Dedifferentiated amniotic fluid mesenchymal stem cell (primary cell): ENCODE measurements around the gene IMP3.
A peak's percentile ranks its signal among the peaks of the same experiment; 100 is the strongest.
"Not testable (repeated sequence)": the region's sequence is repeated elsewhere in the genome, so short reads cannot be mapped to it uniquely, and the experiment has no call there.

Source experiments
- DNase-seq: peaks from one replicate; pipeline ENCODE4 v3.0.0-alpha.2; 2016; ENCODE audit errors: extremely low spot score

IMP3 gene

DNA sequence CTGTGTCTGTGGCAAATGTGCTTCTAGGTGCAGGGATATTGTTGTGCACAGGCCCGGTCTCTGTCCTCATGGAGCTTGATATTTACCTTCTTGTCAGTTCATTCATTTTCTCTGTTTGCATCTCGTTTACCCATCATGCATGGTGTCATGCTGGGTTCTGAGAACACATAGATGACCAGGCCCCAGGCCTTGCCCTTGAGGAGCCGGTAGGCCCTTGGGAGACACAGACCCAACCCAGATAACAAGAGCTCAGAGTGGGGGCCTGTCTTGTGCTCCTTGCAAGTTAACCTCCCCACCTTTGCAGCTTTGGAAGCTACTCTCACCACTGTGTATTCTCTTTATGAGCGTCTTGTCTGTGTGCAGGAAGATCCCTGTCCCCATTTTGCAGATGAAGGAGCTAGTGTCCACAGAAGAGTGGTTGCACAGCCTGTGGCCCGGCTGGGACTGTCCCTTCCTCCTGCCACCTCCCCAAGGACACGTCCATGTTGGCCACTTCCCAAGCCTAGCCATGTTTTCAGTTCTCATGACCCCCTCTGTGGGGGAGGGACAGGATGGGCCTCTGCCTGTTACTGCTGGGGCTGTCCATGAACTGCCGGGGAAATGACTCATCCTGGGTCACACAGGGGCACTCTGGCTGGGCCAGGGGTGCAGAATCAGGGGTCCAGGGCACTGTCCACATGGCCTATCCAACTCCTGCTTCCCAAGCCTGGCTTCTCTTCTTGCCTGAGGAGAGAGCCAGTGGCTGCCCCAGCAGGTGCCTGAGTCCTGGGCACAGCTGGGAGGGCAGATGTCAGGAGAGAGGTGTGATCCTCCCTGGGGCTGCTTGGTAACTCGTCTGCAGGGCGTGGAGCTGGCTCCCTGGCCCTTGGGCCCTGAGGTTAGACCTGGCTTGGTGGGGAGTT lies 11.1 kb upstream of the IMP3 start:
- DNase-seq: no peak

DNA sequence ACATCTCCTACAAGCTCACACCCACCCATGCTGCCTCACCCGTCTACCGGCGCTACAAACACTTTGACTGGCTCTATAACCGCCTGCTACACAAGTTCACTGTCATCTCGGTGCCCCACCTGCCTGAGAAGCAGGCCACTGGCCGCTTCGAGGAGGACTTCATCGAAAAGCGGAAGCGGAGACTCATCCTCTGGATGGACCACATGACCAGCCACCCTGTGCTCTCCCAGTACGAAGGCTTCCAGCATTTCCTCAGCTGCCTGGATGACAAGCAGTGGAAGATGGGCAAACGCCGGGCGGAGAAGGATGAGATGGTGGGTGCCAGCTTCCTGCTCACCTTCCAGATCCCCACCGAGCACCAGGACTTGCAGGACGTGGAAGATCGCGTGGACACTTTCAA lies 9.8 kb upstream of the IMP3 start:
- DNase-seq: no peak

DNA sequence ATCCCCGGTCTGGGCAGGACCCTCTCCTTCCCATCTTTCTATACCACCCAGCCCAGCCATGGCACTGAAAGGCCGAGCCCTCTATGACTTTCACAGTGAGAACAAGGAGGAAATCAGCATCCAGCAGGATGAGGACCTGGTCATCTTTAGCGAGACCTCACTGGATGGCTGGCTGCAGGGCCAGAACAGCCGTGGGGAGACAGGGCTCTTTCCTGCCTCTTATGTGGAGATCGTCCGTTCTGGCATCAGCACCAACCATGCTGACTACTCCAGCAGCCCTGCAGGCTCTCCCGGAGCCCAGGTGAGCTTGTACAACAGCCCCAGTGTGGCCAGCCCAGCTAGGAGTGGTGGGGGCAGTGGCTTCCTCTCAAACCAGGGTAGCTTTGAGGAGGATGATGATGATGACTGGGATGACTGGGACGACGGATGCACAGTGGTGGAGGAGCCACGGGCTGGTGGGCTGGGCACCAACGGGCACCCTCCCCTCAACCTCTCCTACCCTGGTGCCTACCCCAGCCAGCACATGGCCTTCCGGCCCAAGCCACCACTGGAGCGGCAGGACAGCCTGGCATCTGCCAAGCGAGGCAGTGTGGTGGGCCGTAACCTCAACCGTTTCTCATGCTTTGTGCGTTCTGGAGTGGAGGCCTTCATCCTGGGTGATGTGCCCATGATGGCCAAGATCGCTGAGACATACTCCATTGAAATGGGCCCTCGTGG lies 9.2 kb upstream of the IMP3 start:
- no peak for DNase-seq

- DNase-seq: no peak
Measured at GRCh38 chr15:75648156-75649000, 8.4 kb upstream of the IMP3 start.

DNA sequence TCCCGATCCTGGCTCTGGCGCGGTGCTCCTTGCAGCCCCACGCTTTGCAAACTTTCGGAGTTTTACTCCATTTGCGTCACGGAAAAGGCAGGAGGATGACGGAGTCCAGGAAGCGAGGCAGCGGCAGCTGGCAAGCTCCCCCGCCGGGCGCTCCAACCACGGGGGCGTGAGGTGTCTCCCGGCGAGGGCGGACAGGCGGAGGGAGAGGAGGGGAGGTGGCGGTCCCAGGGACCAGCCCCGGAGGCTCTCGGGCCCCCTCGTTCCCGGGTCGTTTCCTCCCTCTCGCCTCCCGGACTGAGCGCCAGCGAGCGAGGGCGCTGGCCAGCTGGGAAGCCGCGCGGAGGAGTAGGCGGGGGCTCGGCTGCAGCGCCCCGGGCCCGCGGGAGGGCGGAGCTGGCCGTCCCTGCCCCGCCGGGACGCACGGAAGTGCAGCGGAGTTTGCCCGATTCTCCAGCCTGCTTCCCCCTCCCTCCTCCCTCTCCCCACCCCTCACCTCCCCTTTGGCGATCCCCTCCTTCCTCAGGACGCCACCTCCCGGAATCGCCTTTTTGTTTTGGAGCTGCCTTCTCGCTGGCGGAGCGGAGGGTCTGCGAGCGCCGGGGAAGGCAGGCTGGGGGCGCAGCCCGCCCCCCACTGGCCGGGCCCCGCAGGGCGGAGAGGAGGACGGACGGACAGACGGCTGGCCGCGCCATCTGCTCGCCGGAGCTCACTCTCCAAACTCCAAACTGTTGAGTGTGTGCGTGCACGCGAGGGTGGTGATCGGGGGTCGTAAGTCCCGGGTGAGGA lies 7.5 kb upstream of the IMP3 start, which contains the start of gene SNX33:
Gene SNX33 (plus strand): TSS at position 543 of the 786 bp plus-strand sequence. CDS start 1,191 bp downstream, outside the sequence.
- peak; percentile 69 for DNase-seq

DNA sequence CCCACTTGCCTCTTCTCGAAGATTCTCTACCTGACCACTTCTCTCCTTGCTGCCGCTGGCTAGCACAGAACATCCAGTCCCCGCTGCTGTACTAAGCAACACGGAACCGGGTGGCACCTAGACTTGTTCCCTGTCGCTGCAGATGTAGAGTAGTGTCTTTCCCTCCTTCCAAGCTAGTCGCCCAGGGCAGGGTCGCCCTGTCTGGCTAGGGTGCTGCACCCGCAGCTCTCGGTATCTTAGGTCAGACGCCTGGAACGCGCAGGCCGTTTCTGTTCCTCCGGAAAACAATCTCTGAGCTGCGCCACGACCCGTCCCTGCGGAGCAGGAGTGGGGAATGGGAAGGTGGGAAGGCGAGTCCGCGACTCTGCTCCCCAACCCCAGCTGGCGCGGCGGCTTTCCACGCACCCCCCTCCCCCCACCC lies 6.9 kb upstream of the IMP3 start:
- DNase-seq: no peak

DNA sequence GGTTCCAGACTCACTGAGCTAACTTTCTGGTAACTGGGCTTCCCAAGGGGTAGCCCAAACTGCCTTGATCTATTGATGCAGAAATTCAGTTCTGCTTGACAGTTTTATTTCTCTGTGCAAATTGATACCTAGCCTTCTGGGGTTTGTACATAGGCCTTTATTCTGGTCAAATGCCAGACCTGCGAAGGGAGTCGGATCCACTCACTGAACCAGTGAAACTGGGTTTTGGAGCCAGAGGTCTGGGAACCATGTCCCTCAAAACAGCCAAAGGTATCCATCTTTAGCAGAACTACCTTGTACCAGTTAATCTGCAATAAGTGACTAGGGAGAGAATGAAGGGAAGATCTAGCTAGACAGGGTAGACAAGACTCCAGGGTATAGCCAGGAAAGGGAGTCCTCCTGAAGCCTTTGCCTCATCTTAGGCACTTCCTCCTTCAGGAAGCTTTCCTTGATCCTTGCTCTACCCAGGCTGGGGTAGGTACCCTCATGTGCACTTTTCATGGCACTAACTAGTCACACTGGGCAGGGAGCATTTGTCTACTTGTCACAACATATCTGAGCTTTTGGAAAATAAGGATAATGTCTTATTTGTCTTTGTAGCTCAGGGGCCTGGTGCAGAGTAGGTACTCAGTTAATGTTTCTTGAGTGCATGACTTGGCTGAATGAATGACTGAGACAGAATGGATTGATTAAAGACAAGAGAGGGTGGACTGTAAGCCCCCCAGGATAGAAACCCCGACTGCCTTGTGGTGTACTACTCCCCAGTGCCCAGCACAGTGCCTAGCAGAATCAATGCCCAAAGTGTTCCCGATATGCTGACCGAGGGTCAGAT lies 6.3 kb upstream of the IMP3 start:
- DNase-seq: no peak

DNA sequence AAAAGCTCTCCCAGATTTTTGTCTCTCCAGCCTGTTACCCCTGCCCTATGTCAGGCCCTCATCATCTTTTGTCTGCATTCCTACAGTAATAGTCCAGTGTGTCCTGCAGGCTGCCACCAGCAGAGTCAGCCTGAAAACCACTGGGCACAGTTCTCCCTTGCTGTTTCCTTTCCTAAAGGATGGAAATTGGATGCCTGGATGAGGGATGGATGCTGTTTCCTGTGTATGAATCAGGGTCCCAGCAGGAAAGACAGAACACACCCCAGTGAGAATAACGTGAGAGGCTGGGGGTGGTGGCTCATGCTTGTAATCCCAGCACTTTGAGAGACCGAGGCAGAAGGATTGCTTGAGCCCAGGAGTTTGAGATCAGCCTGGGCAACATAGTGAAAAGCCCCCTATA lies 4.4 kb upstream of the IMP3 start:
- DNase-seq: no peak

- DNase-seq: no peak
Measured at GRCh38 chr15:75641603-75642002, 1.6 kb upstream of the IMP3 start.

GRCh38 chr15:75641179-75641503 lies 1.1 kb upstream of the IMP3 start:
- DNase-seq: no peak

DNA sequence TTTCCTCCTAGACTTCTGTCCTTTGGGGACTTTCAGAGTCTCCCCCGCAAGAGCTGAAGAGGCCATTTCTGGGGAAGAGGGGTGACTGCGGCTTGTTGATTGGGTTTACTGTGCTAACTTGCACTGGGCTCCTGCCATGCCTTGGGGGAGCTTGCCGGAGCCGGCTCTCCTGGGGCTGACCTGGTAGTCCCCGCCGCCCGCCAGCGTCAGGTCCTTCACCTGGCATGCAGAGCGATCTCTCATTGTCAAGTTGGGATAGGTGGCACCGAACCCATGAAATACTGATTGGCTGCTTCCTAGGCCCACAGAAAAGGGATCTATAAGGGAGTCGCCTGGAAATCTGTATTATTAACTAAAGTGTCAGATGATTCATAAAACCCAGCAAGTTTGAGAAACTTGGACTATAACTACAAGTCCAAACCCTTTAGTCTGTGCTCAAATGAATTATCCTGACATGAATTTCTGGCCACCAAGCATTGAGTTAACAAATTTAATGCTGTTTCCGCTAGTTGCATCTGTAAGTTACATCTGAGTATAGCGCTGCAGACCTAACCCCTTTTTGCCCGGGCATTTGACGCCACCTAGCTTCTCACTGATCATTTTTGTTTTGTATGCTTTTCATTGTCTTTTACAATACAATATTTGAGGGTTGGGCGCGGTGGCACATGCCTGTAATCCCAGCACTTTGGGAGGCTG lies 607 bp upstream of the IMP3 start:
- no peak for DNase-seq

DNA sequence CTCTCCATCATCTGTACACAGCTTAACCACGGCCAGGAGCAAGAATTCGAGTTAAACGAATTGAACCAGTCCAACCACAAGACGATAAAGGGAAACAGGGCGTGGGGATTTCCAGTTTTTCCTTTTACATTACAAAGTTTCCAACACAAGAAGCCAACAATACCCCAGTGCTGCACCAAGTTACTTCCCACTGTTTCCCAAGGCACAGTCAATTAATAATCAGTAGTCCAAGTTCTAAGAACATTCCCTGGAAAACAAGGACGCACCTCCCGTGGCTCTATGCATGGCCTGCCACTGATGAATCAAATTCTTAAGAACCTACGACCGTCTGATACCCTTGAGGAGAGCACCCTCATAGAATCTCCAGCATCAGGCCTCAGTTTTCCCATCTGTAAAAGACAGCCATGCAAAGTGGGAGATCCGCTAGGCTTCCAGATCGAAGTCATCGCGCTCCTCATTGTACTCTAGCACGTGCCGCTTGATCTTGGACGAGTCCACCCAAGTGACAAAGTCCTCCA lies 774 bp downstream of the IMP3 start:
- no peak for DNase-seq

DNA sequence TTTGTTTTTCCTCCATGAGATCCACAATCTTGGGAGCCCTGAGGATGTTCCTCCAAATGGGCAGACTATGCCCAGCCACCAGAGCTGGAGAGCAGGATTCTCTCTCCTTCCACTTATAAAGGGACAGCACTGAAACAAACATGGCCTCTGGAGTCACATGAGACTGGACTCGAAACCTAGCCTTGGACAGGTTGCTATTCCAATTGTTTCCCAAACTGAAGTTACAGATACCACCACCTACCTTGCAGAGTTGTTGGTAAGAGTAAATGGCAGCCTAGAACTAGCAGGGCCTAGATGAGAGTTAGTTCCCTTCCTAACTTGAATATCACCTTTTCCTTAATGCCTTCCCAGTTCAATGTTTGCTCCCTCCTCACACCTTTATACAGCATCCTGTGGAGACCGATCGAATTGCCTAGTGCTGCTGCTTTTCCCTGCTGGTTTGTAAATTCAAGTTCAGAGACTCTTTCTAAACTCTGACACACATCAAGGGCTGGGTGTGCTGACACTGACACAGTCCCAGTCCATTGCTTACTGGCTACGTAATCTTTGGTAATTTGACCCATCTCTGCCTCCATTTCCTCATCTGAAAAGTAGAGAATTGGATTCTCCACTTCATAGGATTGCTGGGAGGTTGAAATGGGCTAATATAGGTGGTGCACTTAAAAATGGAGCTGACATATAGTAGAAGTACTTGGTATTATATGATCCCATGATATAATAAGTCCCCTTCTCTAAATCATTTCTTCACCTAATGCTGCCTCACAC lies 2.6 kb downstream of the IMP3 start:
- no peak for DNase-seq

DNA sequence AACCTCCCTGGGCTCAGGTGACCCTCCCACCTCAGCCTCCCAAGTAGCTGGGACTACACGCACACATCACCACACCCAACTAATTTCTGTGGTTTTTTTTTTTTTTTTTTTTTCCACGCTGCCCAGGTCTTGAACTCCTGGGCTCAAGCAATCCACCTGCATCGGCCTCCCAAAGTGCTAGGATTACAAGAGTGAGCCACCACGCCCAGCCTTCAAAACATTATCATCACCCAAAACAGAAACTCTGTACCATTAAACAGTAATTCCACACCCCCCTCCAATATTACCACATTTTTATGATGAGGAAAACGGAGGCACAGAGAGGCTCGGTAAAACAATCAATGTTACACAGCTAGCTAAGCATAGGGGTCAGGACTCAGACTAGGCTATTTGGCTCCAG lies 4.0 kb downstream of the IMP3 start:
- no peak for DNase-seq

DNA sequence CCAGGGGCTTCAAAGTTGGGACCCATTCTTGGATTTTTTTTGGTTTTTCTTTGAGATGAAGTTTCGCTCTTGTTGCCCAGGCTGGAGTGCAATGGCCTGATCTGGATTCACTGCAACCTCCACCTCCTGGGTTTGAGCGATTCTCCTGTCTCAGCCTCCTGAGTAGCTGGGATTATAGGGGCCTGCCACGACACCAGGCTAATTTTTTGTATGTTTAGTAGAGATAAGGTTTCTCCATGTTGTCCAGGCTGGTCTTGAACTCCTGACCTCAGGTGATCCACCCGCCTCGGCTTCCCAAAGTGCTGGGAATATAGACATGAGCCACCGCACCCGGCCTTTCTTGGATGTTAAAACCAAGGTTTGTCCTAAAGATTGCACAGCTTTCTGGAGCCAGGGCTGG lies 6.1 kb downstream of the IMP3 start:
- not testable (repeated sequence) for DNase-seq

DNA sequence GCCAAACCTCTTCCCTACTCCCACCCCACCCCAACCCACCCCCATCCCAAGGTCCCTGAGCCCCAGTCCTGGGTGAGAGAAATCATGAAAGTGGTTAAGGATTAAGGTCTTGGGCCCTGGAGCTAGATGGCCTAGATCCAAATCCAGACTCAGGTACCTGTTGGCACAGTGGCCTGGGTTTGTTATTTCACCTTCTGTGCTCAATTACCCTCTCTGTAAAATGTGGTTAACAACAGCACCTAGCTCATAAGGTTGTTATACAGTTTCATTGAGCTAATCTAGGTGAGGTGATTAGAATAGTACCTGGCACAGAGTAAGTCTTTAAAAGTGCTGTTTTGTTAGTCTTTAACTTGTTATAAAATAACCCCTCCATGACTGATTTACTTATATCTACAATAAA lies 8.1 kb downstream of the IMP3 start:
- DNase-seq: no peak

DNA sequence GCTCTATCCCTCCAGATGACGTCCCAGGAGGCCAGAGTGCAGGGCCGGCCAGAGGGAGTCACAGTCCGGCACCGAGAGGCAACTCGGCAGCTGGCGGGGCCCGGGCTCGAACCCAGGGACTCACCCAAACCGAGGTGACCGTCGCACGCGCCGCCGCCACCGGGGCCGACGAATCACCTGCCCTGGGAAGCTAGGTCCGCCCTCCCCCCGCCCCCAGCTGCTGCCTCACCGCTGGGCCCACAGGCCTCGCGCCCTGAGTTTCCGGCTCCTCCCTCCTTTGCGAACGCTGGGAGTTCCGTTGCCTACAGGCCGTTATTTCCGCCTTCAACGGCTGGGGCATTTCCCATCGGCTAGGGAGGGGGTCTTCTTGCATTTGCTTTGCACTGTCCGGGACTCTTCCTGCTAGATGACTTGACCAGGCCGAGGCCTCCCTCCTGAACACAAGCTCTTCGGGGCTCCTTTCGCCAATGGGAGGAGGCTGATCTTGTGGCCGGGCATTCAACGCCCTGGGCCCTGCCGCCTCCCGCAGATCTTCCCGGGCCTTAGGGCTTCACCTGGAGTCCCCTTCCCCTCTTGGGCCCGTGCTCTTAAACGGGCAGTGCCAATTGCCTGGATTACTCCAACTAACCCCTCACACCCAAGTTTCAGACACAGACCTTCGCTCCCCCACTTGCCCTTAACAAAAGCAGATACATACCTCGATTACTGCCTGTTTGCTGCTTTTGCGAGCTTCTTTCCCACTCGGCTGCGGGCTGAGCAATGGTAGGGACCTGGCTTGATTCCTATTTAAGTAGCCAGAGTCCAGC lies 14.3 kb downstream of the IMP3 start, which contains the start of gene SNUPN:
Gene SNUPN (minus strand): TSS at position 184 of the 806 bp plus-strand sequence. CDS start 4,674 bp downstream, outside the sequence.
- DNase-seq: peak; percentile 79

DNA sequence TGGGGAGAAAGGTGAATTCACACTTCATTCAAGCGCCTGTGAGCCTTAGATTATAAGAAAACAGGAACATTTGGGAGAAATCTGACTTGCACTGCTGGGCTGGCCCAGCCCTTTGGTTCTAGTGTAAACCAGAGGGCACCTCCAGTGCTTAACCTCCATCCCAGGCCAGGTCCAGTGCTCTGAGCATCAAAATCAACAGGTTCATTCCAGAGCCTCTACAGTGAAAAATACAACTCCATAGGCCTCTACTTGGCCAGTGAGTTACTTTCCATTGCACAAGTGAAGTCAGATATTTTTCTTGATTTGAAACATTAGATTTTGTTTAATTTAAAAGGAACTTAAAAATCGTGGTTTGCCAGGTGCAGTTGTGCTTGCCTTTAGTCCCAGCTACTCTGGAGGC lies 17.5 kb downstream of the IMP3 start:
- DNase-seq: no peak
